ENCODE measurements around the gene MEG3. TPM values are rescaled to one million over a fixed set of nuclear protein-coding genes. Genes with fewer than 3 reads are reported as not detected.

Gene MEG3
- total and polyA plus RNA-seq, 2 donors (not counting 3 experiments of a cell fraction or from before 2014, with no cell fraction given), result 378 to 508 TPM

- Histone ChIP-seq H3K9me3 (replicated peaks; ENCODE audit: control insufficient read depth, insufficient read depth, low read length) (no peaks in the 10 kb centered on the region), H3K27ac (ENCODE audit: insufficient read depth, low read depth, low read length) (no peak overlapping the region), H3K79me2 (ENCODE audit: control insufficient read depth, insufficient read depth, low read length) (no peaks in the 10 kb centered on the region), H4K20me1 (replicated peaks; ENCODE audit: control insufficient read depth, extremely low read depth, insufficient read depth, low read length) (no peaks in the 10 kb centered on the region), H3K9me1 (replicated peaks; ENCODE audit: control insufficient read depth, extremely low read depth, insufficient read depth, low read length) (no peaks in the 10 kb centered on the region), H3K27me3 (ENCODE audit: control insufficient read depth in 2 of 2, insufficient read depth in 2 of 2, low read length in 2 of 2) (peaks cover 0 to 8% of the 10 kb centered on the region in 2 experiments), H3K4me3 (replicated peaks in 1 of 3; ENCODE audit: insufficient read depth in 1 of 3, low read depth in 1 of 3, low read length in 3 of 3) (no peak overlapping the region), H3K9ac (replicated peaks; ENCODE audit: extremely low read depth, insufficient read depth, low read length) (no peak overlapping the region), H2AFZ (ENCODE audit: low read depth, low read length) (no peak overlapping the region), H3K36me3 (ENCODE audit: control insufficient read depth in 2 of 2, extremely low read depth in 1 of 2, insufficient read depth in 2 of 2, low read length in 2 of 2) (no peaks in the 10 kb centered on the region), H3K4me2 (ENCODE audit: insufficient read depth, low read length) (no peak overlapping the region), H3K4me1 (ENCODE audit: control insufficient read depth, extremely low read depth, insufficient read depth, low read length) (no peaks in the 10 kb centered on the region)
- BruUV-seq (replicated peaks), result no TSS peak
- ChIA-PET CTCF (no interaction called here), POLR2A (no interaction called here)
- dilution Hi-C loops (cut with MboI; ENCODE audit: extremely low pct_ligation_motif_present, low sequenced_read_pairs) (no loop called here), intact Hi-C loops (cut with micrococcal nuclease) (no loop called here)
- DNase-seq (ENCODE audit: low read depth, low spot score), result no peak
- TF ChIP-seq MAX (IDR thresholded peaks at IDR 0.05; ENCODE audit: insufficient read depth, insufficient read length), result no peak
- TF ChIP-seq POLR2A (IDR thresholded peaks at IDR 0.05; ENCODE audit: low read depth, low read length), result no peak
- no peak for TF ChIP-seq MYC (IDR thresholded peaks at IDR 0.05; ENCODE audit: low read depth, low read length)
- TF ChIP-seq JUN (IDR thresholded peaks at IDR 0.05; ENCODE audit: borderline replicate concordance, insufficient read depth, insufficient read length, low read depth), result no peak
- TF ChIP-seq CTCF (IDR thresholded peaks at IDR 0.05; ENCODE audit: extremely low read depth in 1 of 2, insufficient read depth in 1 of 2, low read depth in 1 of 2, low read length in 2 of 2), result no peak
- no peak for TF ChIP-seq GATA2 (IDR thresholded peaks at IDR 0.05; ENCODE audit: insufficient read depth, insufficient read length, low read depth, low read length)
- no peak for TF ChIP-seq POLR2AphosphoS5 (IDR thresholded peaks at IDR 0.05; ENCODE audit: insufficient read depth, low read depth, low read length)
- no peak for TF ChIP-seq FOS (IDR thresholded peaks at IDR 0.05; ENCODE audit: borderline replicate concordance, insufficient read depth, low read length)
- no peak for TF ChIP-seq EZH2 (IDR thresholded peaks at IDR 0.05; ENCODE audit: borderline replicate concordance, low read depth, low read length, severe bottlenecking)
- no peak for FAIRE-seq
Observed at GRCh38 chr14:100802179-100802578, 23.7 kb upstream of the MEG3 start.
